Measurements from ENCODE around the gene TINAGL1.

TINAGL1 gene

DNA sequence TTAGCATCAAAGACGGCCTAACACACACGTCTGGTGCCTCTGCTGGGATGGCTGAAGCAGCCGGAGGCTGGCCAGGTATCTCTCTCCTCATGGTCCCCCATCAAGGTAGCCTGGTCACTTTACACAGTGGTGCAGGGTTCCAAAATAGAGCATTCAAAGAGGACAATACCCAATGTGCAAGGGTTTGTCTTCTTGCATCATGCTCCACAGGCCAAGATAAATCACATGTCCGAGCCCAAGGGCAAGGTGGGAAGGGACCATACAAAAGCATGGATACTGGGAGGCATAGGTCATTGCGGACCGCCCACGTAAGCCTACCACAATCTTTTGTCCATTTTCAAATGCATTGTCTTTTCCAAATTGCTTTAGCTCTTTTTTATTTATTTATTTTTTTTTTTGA, 23.8 kb upstream of the TINAGL1 start:
- no peak overlapping the region for H3K4me3 ChIP-seq (ENCODE audit: low read depth, low read length)
- no peak for DNase-seq (ENCODE audit: low read depth)
- TF ChIP-seq, protein P1, sequence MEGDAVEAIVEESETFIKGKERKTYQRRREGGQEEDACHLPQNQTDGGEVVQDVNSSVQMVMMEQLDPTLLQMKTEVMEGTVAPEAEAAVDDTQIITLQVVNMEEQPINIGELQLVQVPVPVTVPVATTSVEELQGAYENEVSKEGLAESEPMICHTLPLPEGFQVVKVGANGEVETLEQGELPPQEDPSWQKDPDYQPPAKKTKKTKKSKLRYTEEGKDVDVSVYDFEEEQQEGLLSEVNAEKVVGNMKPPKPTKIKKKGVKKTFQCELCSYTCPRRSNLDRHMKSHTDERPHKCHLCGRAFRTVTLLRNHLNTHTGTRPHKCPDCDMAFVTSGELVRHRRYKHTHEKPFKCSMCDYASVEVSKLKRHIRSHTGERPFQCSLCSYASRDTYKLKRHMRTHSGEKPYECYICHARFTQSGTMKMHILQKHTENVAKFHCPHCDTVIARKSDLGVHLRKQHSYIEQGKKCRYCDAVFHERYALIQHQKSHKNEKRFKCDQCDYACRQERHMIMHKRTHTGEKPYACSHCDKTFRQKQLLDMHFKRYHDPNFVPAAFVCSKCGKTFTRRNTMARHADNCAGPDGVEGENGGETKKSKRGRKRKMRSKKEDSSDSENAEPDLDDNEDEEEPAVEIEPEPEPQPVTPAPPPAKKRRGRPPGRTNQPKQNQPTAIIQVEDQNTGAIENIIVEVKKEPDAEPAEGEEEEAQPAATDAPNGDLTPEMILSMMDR (IDR thresholded peaks at IDR 0.05; ENCODE audit: control insufficient read depth, extremely low read depth, insufficient read depth): no peak

DNA sequence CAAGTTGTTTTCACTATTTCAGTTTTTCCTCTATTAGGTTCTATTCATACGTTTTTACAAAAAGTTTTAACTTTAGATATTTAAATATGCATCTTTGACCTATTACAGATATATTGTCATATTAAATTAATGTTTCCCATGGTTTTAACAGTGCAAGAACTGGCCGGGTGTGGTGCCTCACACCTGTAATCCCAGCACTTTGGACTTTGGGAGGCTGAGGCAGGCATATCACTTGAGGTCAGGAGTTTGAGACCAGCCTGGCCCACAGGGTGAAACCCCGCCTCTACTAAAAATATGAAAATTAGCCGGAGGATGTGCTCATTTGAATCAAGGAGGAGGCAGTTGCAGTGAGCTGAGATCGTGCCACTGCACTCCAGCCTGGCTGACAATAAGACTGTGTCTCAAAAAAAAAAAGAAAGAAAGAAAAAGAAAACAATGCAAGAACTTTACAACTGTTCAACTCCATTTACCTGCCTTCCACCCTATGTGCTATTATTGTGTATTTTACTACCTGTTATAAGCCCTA, 19.8 kb upstream of the TINAGL1 start:
- TF ChIP-seq, protein P1 (IDR thresholded peaks at IDR 0.05; ENCODE audit: control insufficient read depth, extremely low read depth, insufficient read depth): no peak
- no peak for DNase-seq (ENCODE audit: low read depth)

DNA sequence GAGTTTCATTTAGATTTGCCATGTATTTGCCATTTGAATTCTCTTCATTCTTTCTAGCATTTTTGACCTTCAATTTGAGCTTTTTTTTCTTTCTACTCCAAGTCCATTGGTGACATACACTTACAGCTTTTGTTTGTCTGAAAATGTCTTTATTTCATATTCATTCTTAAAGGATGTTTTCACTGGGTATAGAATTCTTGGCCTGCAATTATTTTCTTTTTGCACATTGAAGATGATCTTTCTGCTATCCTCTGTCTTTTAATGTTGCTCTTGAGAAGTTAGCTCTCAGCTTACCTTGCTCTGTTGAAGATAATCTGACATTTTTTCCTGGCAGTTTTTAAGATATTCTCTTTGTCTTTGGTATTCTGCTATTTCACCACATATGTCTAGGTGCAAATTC, 16.6 kb upstream of the TINAGL1 start:
- TF ChIP-seq, protein P1 (IDR thresholded peaks at IDR 0.05; ENCODE audit: control insufficient read depth, extremely low read depth, insufficient read depth): no peak
- DNase-seq (ENCODE audit: low read depth): no peak
- no peak overlapping the region for H3K4me3 ChIP-seq (ENCODE audit: low read depth, low read length)

More for the DNA sequence above, 19.8 kb upstream of the TINAGL1 start:
- H3K4me3 ChIP-seq (ENCODE audit: low read depth, low read length): no peak overlapping the region

DNA sequence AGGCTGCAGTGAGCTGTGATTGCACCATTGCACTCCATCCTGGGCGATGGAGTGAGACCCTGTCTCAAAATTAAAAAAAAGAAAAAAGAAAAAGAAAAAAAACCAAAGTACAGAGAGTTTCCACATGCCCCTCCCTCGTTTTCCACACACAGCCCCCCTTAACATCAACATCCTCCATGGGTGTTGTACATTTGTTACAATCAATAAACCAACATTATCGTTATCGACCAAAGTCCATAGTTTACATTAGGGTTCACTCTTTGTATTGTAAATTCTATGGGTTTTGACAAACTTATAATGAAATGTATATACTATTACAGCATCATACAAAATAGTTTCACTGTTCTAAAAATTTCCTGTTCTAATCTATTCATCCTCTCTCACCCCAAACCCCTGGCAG, 15.9 kb upstream of the TINAGL1 start:
- DNase-seq (ENCODE audit: low read depth): no peak
- TF ChIP-seq, protein P1 (IDR thresholded peaks at IDR 0.05; ENCODE audit: control insufficient read depth, extremely low read depth, insufficient read depth): no peak
- no peak overlapping the region for H3K4me3 ChIP-seq (ENCODE audit: low read depth, low read length)

DNA sequence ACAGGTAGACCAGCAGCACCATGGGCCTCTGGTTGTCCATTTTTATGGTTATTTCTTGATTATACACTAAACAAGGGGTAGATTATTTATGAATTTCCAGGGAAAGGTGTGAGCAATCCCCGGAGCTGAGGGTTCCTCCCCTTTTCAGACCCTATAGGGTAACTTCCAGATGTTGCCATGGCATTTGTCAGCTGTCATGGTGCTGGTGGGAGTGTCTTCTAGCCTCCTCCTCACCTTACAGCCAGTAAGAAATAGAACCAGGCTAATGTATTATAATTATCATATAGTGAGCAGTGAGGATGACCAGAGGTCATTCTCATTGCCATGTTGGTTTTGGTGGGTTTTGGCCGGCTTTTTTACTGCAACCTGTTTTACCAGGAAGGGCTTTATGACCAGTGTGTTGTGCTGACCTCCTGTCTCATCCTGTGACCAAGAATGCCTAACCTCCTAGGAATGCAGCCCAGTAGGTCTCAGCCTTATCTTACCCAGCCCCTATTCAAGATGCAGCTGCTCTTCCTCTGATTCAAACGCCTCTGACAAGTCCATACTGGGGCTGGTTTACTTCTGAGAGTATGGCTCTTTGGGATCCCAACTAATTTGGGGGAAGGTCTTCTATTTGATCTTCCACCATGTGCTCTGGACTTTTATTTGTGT, 13.5 kb upstream of the TINAGL1 start:
- TF ChIP-seq, protein P1 (IDR thresholded peaks at IDR 0.05; ENCODE audit: control insufficient read depth, extremely low read depth, insufficient read depth): no peak
- no peak overlapping the region for H3K4me3 ChIP-seq (ENCODE audit: low read depth, low read length)
- no peak for DNase-seq (ENCODE audit: low read depth)

DNA sequence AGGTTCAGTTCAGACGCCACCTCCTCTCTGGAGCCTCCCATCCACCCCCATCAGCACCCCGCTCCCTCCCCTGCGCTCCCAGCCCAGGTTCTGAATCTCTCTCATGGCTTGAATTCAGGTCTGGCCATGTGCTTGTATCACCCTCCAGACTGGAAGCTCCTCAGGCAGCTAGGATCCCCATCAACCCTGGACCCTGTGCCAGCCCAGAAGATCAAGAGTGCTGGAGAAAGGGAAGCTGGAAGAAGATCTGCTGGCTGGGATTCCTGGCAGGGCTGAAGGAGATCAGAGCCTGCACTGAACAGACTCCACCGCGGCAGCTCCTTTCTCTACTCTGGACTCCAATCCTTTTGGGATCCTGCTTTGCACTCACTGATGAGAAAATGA, 11.7 kb upstream of the TINAGL1 start:
- TF ChIP-seq, protein P1 (IDR thresholded peaks at IDR 0.05; ENCODE audit: control insufficient read depth, extremely low read depth, insufficient read depth): no peak
- H3K4me3 ChIP-seq (ENCODE audit: low read depth, low read length): no peak overlapping the region
- no peak for DNase-seq (ENCODE audit: low read depth)

Data from LNCaP clone FGC (cell line).